Transverse colon (tissue), 3 donors: ENCODE data around the gene KLF13.

ENCODE experiments used
- CTCF ChIP-seq, 5 experiments: fragments of 200-600 bp in 3 of 5; fragments of 450-650 bp in 2 of 5; sonication (generic) in 3 of 5; IDR thresholded peaks; 1 replicate in 2 of 5; 2 replicates in 3 of 5; pipeline ENCODE4 v1.5.1; 2016 to 2017; ENCODE audit warnings: antibody characterized with exemption in 5 of 5, inconsistent platforms in 3 of 5, mild to moderate bottlenecking in 2 of 5, moderate library complexity in 1 of 5
- EP300 ChIP-seq: sonication (generic); formaldehyde crosslinking; IDR thresholded peaks from one replicate; pipeline ENCODE4 v1.6.1; 2017; ENCODE audit warnings: antibody characterized with exemption, low read depth
- POLR2A ChIP-seq: fragments of 450-650 bp; IDR thresholded peaks from one replicate; pipeline ENCODE4 v1.6.1; 2016; ENCODE audit warnings: antibody characterized with exemption, mild to moderate bottlenecking, moderate library complexity

DNA sequence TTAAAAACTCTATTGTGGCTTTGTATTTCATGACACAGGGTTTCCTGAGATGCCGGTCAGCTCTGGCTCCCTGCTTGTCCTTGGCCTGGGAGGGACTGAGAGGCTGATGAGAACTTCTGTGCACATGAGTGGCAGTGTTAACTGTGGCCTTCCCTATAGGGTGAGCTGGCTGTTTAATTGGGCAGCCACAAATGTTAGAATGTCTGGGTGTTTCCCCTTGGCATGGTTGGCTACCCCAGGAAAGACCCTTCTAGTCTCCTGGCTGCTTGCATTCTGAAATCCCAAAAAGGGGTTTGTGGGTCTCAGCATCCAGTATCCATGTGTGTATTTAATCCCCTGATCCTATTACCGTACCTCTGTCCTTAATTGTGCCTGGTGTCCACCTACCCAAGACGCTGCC lies 3.0 kb upstream of the KLF13 start:
- TF ChIP-seq EP300 (no peak), CTCF (IDR thresholded peaks at IDR 0.05) (no peak), POLR2A (no peak)
